Vagina (tissue), 2 donors: ENCODE measurements around the gene SLC4A7. TPM values are rescaled to one million over a fixed set of nuclear protein-coding genes. Genes with fewer than 3 reads are reported as not detected.

Experiments
- DNase-seq, 2 donors: peaks; one replicate each; pipeline ENCODE4 v3.0.0-alpha.2; 2017; ENCODE audit errors: extremely low spot score in 2 of 2
- H3K27ac ChIP-seq: fragments of 200-600 bp; sonication (generic); one replicate; pipeline ENCODE4 v1.5.1; 2019
- H3K27me3 ChIP-seq: fragments of 200-600 bp; sonication (generic); one replicate; pipeline ENCODE4 v1.5.1; 2019
- H3K36me3 ChIP-seq, 2 donors: fragments of 200-600 bp; sonication (generic); one replicate each; pipeline ENCODE4 v1.5.1; 2017 to 2019
- H3K4me1 ChIP-seq: fragments of 200-600 bp; sonication (generic); one replicate; pipeline ENCODE4 v1.5.1; 2019
- H3K4me3 ChIP-seq, 2 donors: fragments of 200-600 bp; sonication (generic); 1 replicate in 1 of 2; 2 replicates in 1 of 2; pipeline ENCODE4 v1.5.1; 2016 to 2019
- H3K9me3 ChIP-seq: fragments of 200-600 bp; sonication (generic); one replicate; pipeline ENCODE4 v1.5.1; 2019
- CTCF ChIP-seq, 3 experiments: fragments of 450-650 bp in 2 of 3; fragments of 200-600 bp in 1 of 3; sonication (generic) in 1 of 3; IDR thresholded peaks; one replicate each; pipeline ENCODE4 v1.5.1; 2017 to 2019; ENCODE audit warnings: antibody characterized with exemption in 3 of 3, mild to moderate bottlenecking in 2 of 3, moderate library complexity in 2 of 3
- POLR2A ChIP-seq, 2 donors: fragments of 450-650 bp; IDR thresholded peaks; one replicate each; pipeline ENCODE4 v1.6.1; 2017; ENCODE audit warnings: antibody characterized with exemption in 2 of 2, mild to moderate bottlenecking in 2 of 2, moderate library complexity in 2 of 2
- POLR2AphosphoS5 ChIP-seq, 2 donors: sonication (generic); formaldehyde crosslinking; IDR thresholded peaks; one replicate each; pipeline ENCODE4 v1.9.0; 2017; ENCODE audit warnings: antibody characterized with exemption in 2 of 2, mild to moderate bottlenecking in 2 of 2, low read depth in 1 of 2; ENCODE audit not compliant: insufficient read depth in 1 of 2
- intact Hi-C: fragments of 100-400 bp; cut with DNase I; formaldehyde crosslinking; loops from one replicate; pipeline ENCODE4 v1.15.1; 2023
- total RNA-seq: library from RNA; depleted of rRNA; stranded (reverse); fragments of >200 nt; gene quantifications from one replicate; pipeline ENCODE4 v1.2.3, GENCODE V29; 2016

Gene SLC4A7
- total RNA-seq, 1 donor from 2014 or later, result 61.1 TPM

DNA sequence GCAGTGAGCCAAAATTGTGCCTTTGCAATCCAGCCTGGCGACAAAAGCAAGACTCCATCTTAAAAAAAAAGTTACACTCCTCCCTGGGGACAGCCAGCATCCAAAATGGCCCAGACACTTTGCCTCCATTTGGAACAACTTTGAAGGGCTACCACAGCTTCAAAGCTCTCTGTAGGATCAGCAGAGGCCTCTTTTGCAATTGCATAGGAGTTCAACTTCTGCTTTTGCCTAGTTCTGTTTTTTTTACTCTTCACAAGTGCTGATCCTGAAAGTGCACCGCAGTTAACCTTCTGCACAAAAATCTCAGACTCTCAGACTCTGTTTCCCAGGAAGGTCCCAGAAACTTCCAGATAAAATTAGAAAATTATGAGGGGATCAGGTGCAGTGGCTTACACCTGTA lies 25.2 kb upstream of the SLC4A7 start:
- H3K36me3 ChIP-seq, result no peaks in the 10 kb centered on the region
- H3K27me3 ChIP-seq, result no peaks in the 10 kb centered on the region
- DNase-seq, result no peak
- no peak overlapping the region for H3K27ac ChIP-seq
- TF ChIP-seq CTCF (IDR thresholded peaks at IDR 0.05) (no peak), POLR2A (IDR thresholded peaks at IDR 0.05) (no peak)
- no peak overlapping the region for H3K4me3 ChIP-seq
- intact Hi-C loops, result no loop called here
- no peaks in the 10 kb centered on the region for H3K9me3 ChIP-seq
- H3K4me1 ChIP-seq, result no peaks in the 10 kb centered on the region

- TF ChIP-seq POLR2A (IDR thresholded peaks at IDR 0.05) (no peak), CTCF (IDR thresholded peaks at IDR 0.05) (no peak), POLR2AphosphoS5 (IDR thresholded peaks at IDR 0.05; ENCODE audit: insufficient read depth in 1 of 2, low read depth in 1 of 2) (no peak)
- no peak for DNase-seq
- Histone ChIP-seq H3K4me1 (no peaks in the 10 kb centered on the region), H3K36me3 (no peaks in the 10 kb centered on the region), H3K27me3 (no peaks in the 10 kb centered on the region), H3K4me3 (no peak overlapping the region), H3K27ac (no peak overlapping the region), H3K9me3 (no peaks in the 10 kb centered on the region)
- intact Hi-C loops, result no loop called here
Observed at GRCh38 chr3:27508424-27508823, 24.2 kb upstream of the SLC4A7 start.

GRCh38 chr3:27507515-27508266 lies 23.5 kb upstream of the SLC4A7 start:
- intact Hi-C loops, result no loop called here
- Histone ChIP-seq H3K27me3 (no peaks in the 10 kb centered on the region), H3K4me3 (no peak overlapping the region), H3K27ac (no peak overlapping the region), H3K36me3 (no peaks in the 10 kb centered on the region), H3K9me3 (no peaks in the 10 kb centered on the region), H3K4me1 (no peaks in the 10 kb centered on the region)
- TF ChIP-seq CTCF (IDR thresholded peaks at IDR 0.05) (no peak), POLR2A (IDR thresholded peaks at IDR 0.05) (no peak), POLR2AphosphoS5 (IDR thresholded peaks at IDR 0.05; ENCODE audit: insufficient read depth in 1 of 2, low read depth in 1 of 2) (peak in 1 of 2 donors; percentile 19)
- DNase-seq, result no peak

DNA sequence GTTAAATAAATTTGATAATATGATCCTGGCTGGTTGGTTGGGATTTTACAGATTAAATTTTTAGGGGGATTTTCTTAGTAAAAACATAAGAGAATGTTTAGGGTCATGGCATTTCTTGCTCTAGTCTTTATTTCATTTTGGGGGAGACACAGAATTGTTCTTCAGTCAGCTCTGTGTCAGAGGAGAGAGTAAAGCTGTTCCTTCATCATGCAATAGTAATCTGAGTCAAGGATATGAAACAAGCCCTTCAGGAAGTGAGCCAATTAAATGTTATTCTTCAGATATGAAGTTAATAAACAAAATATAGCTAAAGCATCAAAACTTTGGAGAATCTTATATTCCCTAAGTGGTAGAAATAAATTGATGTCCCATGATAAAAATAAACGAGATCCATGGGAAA lies 22.9 kb upstream of the SLC4A7 start:
- Histone ChIP-seq H3K9me3 (no peaks in the 10 kb centered on the region), H3K27me3 (no peaks in the 10 kb centered on the region), H3K4me3 (no peak overlapping the region), H3K27ac (no peak overlapping the region), H3K36me3 (no peaks in the 10 kb centered on the region), H3K4me1 (no peaks in the 10 kb centered on the region)
- no peak for DNase-seq
- intact Hi-C loops, result no loop called here
- no peak for TF ChIP-seq CTCF (IDR thresholded peaks at IDR 0.05)
- TF ChIP-seq POLR2A (IDR thresholded peaks at IDR 0.05), result no peak
- TF ChIP-seq POLR2AphosphoS5 (IDR thresholded peaks at IDR 0.05; ENCODE audit: insufficient read depth in 1 of 2, low read depth in 1 of 2), result no peak

DNA sequence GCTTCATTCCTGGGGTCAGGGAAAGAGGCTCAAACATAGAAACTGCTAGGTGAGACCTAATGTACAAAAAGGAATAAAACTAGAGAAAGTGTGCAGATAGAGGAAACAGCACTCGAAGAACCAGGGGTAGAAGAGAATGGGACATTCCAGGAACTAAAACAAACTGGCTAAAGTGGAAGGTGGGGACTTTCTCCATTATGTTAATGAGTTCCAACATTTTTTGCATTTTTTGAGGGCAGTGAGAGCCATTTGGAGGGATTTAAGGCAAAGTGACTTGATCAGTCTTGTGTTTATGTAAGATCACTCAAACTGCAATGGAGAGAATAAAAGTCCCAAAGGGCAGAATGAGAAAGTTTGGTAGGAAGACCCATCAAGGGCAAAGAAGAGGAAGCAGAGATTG lies 20.6 kb upstream of the SLC4A7 start:
- H3K9me3 ChIP-seq, result no peaks in the 10 kb centered on the region
- H3K27me3 ChIP-seq, result no peaks in the 10 kb centered on the region
- TF ChIP-seq CTCF (IDR thresholded peaks at IDR 0.05) (no peak), POLR2AphosphoS5 (IDR thresholded peaks at IDR 0.05; ENCODE audit: insufficient read depth in 1 of 2, low read depth in 1 of 2) (no peak)
- DNase-seq, result no peak
- H3K27ac ChIP-seq, result no peak overlapping the region
- H3K36me3 ChIP-seq, result no peaks in the 10 kb centered on the region
- intact Hi-C loops, result no loop called here
- H3K4me1 ChIP-seq, result no peaks in the 10 kb centered on the region
- no peak overlapping the region for H3K4me3 ChIP-seq
